ENCODE measurements around the gene TNIK. TPM values are rescaled to one million over a fixed set of nuclear protein-coding genes. Genes with fewer than 3 reads are reported as not detected.
A peak's percentile ranks its signal among the peaks of the same experiment; 100 is the strongest.

TNIK gene
- total RNA-seq, 4 donors from 2014 or later: 32.9 to 52.0 (median 40.2) TPM

- Histone ChIP-seq H3K9me3 (no peaks in the 10 kb centered on the region), H3K36me3 (no peaks in the 10 kb centered on the region), H3K4me1 (peaks cover 0 to 10% (median 2%) of the 10 kb centered on the region in 4 donors), H3K4me3 (no peak overlapping the region), H3K27me3 (no peaks in the 10 kb centered on the region), H3K27ac (no peak overlapping the region)
- DNase-seq: no peak
- in situ Hi-C loops (cut with MboI; ENCODE audit: low pct_ligation_motif_present in 1 of 4, low pct_unique_long_range_greater_than_20kb in 1 of 4, low sequenced_read_pairs in 3 of 4): no loop called here
- intact Hi-C loops (cut with DNase I; ENCODE audit: low total_unique reads): no loop called here
- TF ChIP-seq POLR2AphosphoS5 (IDR thresholded peaks at IDR 0.05) (no peak), EP300 (IDR thresholded peaks at IDR 0.05; ENCODE audit: low read depth) (no peak), CTCF (IDR thresholded peaks at IDR 0.05) (no peak), POLR2A (IDR thresholded peaks at IDR 0.05) (no peak)
These were observed 182.0 kb downstream of the TNIK start for GRCh38 chr3:171278299-171278590.

- Histone ChIP-seq H3K36me3 (no peaks in the 10 kb centered on the region), H3K4me3 (no peak overlapping the region), H3K27me3 (no peaks in the 10 kb centered on the region), H3K9me3 (no peaks in the 10 kb centered on the region), H3K27ac (peak overlapping the region in 1 of 4 donors; percentile 22), H3K4me1 (peaks cover 0 to 4% (median 0%) of the 10 kb centered on the region in 4 donors)
- in situ Hi-C loops (cut with MboI; ENCODE audit: low pct_ligation_motif_present in 1 of 4, low pct_unique_long_range_greater_than_20kb in 1 of 4, low sequenced_read_pairs in 3 of 4) (no loop called here), intact Hi-C loops (cut with DNase I; ENCODE audit: low total_unique reads) (no loop called here)
- 20 to 75% methylated on average over 1 to 5 of the region's 5 CpGs for WGBS, 2 donors (ENCODE audit: low coverage in 1 of 2)
- TF ChIP-seq POLR2A (IDR thresholded peaks at IDR 0.05): no peak
- TF ChIP-seq POLR2AphosphoS5 (IDR thresholded peaks at IDR 0.05): no peak
- no peak for TF ChIP-seq CTCF (IDR thresholded peaks at IDR 0.05)
- TF ChIP-seq EP300 (IDR thresholded peaks at IDR 0.05; ENCODE audit: low read depth): no peak
- no peak for DNase-seq
These were observed 182.5 kb downstream of the TNIK start for GRCh38 chr3:171277456-171278298.

DNA sequence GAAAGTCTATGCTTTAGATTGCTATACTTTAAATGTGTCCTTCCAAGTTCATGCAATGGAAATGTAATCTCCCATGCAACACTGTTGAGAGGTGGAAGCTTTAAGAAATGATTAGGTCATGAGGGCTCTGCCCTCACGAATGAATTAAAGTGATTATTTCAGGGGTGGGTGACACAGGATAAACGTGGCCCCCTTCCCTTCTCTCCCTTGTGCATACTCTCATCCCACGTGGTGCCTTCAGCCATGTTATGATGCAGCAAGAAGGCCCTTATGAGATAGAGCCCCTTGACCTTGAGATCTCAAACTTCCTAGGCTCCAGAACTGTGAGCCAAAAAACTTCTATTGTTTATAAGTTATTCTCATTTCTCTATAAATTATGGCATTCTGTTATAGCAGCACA, 183.3 kb downstream of the TNIK start:
- DNase-seq: no peak
- Histone ChIP-seq H3K36me3 (no peaks in the 10 kb centered on the region), H3K27me3 (no peaks in the 10 kb centered on the region), H3K27ac (no peak overlapping the region), H3K4me3 (no peak overlapping the region), H3K9me3 (no peaks in the 10 kb centered on the region), H3K4me1 (no peaks in the 10 kb centered on the region)
- WGBS, 2 donors (ENCODE audit: low coverage in 1 of 2): 68 to 100% methylated on average over 1 to 3 of the region's 3 CpGs
- intact Hi-C loops (cut with DNase I; ENCODE audit: low total_unique reads): no loop called here
- in situ Hi-C loops (cut with MboI; ENCODE audit: low pct_ligation_motif_present in 1 of 4, low pct_unique_long_range_greater_than_20kb in 1 of 4, low sequenced_read_pairs in 3 of 4): no loop called here
- TF ChIP-seq POLR2A (IDR thresholded peaks at IDR 0.05) (no peak), EP300 (IDR thresholded peaks at IDR 0.05; ENCODE audit: low read depth) (no peak), POLR2AphosphoS5 (IDR thresholded peaks at IDR 0.05) (no peak), CTCF (IDR thresholded peaks at IDR 0.05) (no peak)

DNA sequence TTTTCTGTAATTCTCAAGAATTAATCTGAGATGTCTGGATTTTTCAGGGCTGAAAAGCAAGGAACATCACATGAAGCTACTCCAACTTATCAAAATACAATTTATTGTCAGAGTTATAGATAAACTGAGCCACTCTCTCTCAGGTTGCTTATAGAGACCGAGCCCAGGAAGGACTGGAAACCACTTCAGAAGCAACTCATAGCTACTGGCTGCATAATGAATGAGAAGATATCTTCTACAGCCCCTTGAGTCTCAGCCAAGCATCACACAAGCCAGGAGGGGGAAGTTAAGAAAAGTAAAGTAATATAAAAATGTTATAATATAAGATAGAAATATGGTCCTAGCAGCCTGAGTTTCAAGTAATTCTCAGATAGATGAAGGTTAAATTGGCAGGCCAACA, 186.0 kb downstream of the TNIK start:
- Histone ChIP-seq H3K27ac (no peak overlapping the region), H3K36me3 (no peaks in the 10 kb centered on the region), H3K27me3 (no peaks in the 10 kb centered on the region), H3K4me1 (peaks cover 0 to 4% (median 0%) of the 10 kb centered on the region in 4 donors), H3K4me3 (no peak overlapping the region), H3K9me3 (no peaks in the 10 kb centered on the region)
- TF ChIP-seq POLR2AphosphoS5 (IDR thresholded peaks at IDR 0.05) (no peak), EP300 (IDR thresholded peaks at IDR 0.05; ENCODE audit: low read depth) (no peak), POLR2A (IDR thresholded peaks at IDR 0.05) (no peak), CTCF (IDR thresholded peaks at IDR 0.05) (no peak)
- no peak for DNase-seq
- intact Hi-C loops (cut with DNase I; ENCODE audit: low total_unique reads): no loop called here
- 80 to 83% methylated on average over 1 of the region's 1 CpG for WGBS, 2 donors (ENCODE audit: low coverage in 1 of 2)
- in situ Hi-C loops (cut with MboI; ENCODE audit: low pct_ligation_motif_present in 1 of 4, low pct_unique_long_range_greater_than_20kb in 1 of 4, low sequenced_read_pairs in 3 of 4): no loop called here
